ENCODE data around the gene ZSCAN31.

ZSCAN31 gene

GRCh38 chr6:28351493-28351925 lies 15.6 kb upstream of the ZSCAN31 start:
- no peak for DNase-seq

- no peak for DNase-seq
Measured at GRCh38 chr6:28351087-28351486, 15.1 kb upstream of the ZSCAN31 start.

GRCh38 chr6:28349892-28350737 lies 14.2 kb upstream of the ZSCAN31 start, which contains the start of gene ZKSCAN3:
Gene ZKSCAN3 (plus strand): TSS chr6:28349947. CDS start chr6:28359587, 9,640 bp downstream.
- DNase-seq = peak; percentile 73

- DNase-seq = no peak
Measured at GRCh38 chr6:28349344-28349891, 13.5 kb upstream of the ZSCAN31 start.

- no peak for DNase-seq
Measured at GRCh38 chr6:28347119-28347518, 11.2 kb upstream of the ZSCAN31 start.

- DNase-seq = no peak
Measured at GRCh38 chr6:28345201-28345600, 9.3 kb upstream of the ZSCAN31 start.

GRCh38 chr6:28343898-28344677 lies 8.1 kb upstream of the ZSCAN31 start:
- no peak for DNase-seq

GRCh38 chr6:28340310-28341095 lies 4.6 kb upstream of the ZSCAN31 start:
- DNase-seq = no peak

GRCh38 chr6:28337121-28337520 lies 1.2 kb upstream of the ZSCAN31 start:
- no peak for DNase-seq

GRCh38 chr6:28336284-28337120 lies 554 bp upstream of the ZSCAN31 start:
- DNase-seq = peak; percentile 12

GRCh38 chr6:28335040-28335563 lies 846 bp downstream of the ZSCAN31 start:
- no peak for DNase-seq

GRCh38 chr6:28334286-28335039 lies 1.5 kb downstream of the ZSCAN31 start:
- no peak for DNase-seq

GRCh38 chr6:28333599-28334018 lies 2.3 kb downstream of the ZSCAN31 start:
- no peak for DNase-seq

- DNase-seq = no peak
Measured at GRCh38 chr6:28333047-28333446, 2.9 kb downstream of the ZSCAN31 start.

- no peak for DNase-seq
Measured at GRCh38 chr6:28330041-28330440, 5.9 kb downstream of the ZSCAN31 start.

GRCh38 chr6:28326371-28326948 lies 9.5 kb downstream of the ZSCAN31 start:
- DNase-seq = no peak

- DNase-seq = no peak
Measured at GRCh38 chr6:28323813-28324424, 12.0 kb downstream of the ZSCAN31 start.

- no peak for DNase-seq
Measured at GRCh38 chr6:28322661-28323060, 13.3 kb downstream of the ZSCAN31 start.

- peak; percentile 68 for DNase-seq
Measured at GRCh38 chr6:28317866-28318265, 18.1 kb downstream of the ZSCAN31 start.

- no peak for DNase-seq
Measured at GRCh38 chr6:28315628-28316027, 20.3 kb downstream of the ZSCAN31 start.
